H7 (cell line): ENCODE data around the gene PTPRH. TPM values are rescaled to one million over a fixed set of nuclear protein-coding genes. Genes with fewer than 3 reads are reported as not detected.

ENCODE experiments used
- DNase-seq: peaks from one replicate; pipeline ENCODE4 v3.0.0; 2012
- H3K27me3 ChIP-seq: 2 replicates; pipeline ENCODE4 v1.6.0; 2011; ENCODE audit warnings: mild to moderate bottlenecking, low read length; ENCODE audit not compliant: control insufficient read depth, insufficient read depth
- H3K36me3 ChIP-seq: replicated peaks from 2 replicates; pipeline ENCODE4 v1.5.1; 2011; ENCODE audit warnings: low read length; ENCODE audit not compliant: control insufficient read depth, insufficient read depth
- H3K4me3 ChIP-seq: 2 replicates; pipeline ENCODE4 v1.5.1; 2011; ENCODE audit warnings: low read depth, mild to moderate bottlenecking, control low read depth, low read length, moderate library complexity; ENCODE audit not compliant: insufficient read depth
- total RNA-seq: library from RNA; depleted of rRNA; stranded (reverse); fragments of >200 nt; shearing (Covaris generic); gene quantifications from 2 replicates; pipeline ENCODE4 v1.2.3, GENCODE V29; 2014

The PTPRH gene
- total RNA-seq, 1 experiment from 2014 or later, result 2.3 TPM

DNA sequence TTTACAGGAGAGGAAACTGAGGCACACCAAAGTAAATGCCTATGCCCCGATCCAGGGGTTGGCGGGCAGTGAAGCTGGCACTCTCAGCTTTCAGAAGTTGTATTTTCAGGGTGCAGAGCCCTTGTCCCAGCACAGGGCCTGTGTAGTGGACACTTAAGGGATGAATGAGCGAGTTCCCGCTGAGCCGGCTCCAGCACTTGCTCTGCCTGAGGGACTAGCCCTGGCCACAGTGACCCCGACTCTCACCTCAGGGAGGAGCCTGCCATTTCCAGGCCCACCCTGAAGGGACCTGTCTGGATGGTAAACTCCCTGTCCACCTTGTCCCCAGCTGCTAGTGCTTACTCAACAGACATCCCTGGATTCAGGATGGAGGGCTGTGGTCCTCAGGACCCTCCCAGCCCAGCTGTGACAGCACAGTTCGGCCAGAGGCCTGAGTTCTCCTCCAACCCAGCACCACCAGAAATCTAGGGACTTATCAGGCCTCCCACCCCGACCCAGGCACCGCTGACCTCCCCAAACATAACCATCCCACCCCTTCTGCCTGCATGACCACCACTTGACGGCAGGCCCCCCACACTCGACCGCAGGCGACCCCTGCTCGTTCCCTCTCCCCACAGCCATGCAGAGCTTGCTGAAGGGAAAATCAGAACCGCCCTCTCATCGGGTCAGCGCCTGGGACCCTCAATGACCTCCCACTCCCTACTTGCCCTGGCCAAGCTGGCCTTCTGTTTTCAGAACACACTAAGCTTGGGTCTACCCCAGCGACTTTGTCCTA, 41.1 kb upstream of the PTPRH start:
- Histone ChIP-seq H3K27me3 (no peaks in the 10 kb centered on the region), H3K4me3 (no peak overlapping the region), H3K36me3 (peaks cover 8% of the 10 kb centered on the region)
- no peak for DNase-seq

DNA sequence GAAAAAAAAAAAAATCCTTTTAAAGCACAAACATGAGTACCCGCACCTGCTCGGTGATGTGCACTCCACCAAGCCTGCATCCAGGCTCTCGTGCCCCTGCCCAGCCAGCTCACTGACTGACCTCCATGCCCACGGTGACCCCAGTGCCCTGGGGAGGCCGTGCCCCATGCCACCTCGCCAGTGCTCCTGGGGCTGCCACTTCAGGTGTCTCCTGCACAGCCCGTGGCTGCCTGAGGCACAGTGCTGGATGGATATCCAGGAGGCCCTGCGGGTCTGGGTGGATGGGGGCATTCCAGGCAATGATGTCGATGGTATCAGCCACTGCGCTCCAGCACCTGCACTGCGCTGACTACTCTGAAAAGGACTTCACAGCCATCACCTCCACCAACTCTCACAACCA, 40.5 kb upstream of the PTPRH start:
- Histone ChIP-seq H3K27me3 (no peaks in the 10 kb centered on the region), H3K36me3 (peaks cover 9% of the 10 kb centered on the region)

GRCh38 chr19:55248704-55249103, 39.4 kb upstream of the PTPRH start:
- no peak overlapping the region for H3K4me3 ChIP-seq
- peaks cover 15% of the 10 kb centered on the region for H3K36me3 ChIP-seq
- no peaks in the 10 kb centered on the region for H3K27me3 ChIP-seq
- DNase-seq, result no peak

More for the DNA sequence above, 40.5 kb upstream of the PTPRH start:
- DNase-seq, result no peak
- H3K4me3 ChIP-seq, result no peak overlapping the region

- peaks cover 17% of the 10 kb centered on the region for H3K36me3 ChIP-seq
- H3K27me3 ChIP-seq, result no peaks in the 10 kb centered on the region
- no peak for DNase-seq
- no peak overlapping the region for H3K4me3 ChIP-seq
Observed at GRCh38 chr19:55248166-55248675, 38.9 kb upstream of the PTPRH start.

GRCh38 chr19:55247621-55248099, 38.4 kb upstream of the PTPRH start:
- Histone ChIP-seq H3K36me3 (peaks cover 18% of the 10 kb centered on the region), H3K4me3 (no peak overlapping the region), H3K27me3 (no peaks in the 10 kb centered on the region)
- DNase-seq, result peak; percentile 66

GRCh38 chr19:55246462-55247451, 37.5 kb upstream of the PTPRH start:
- no peak overlapping the region for H3K4me3 ChIP-seq
- DNase-seq, result peak; percentile 56
- H3K27me3 ChIP-seq, result no peaks in the 10 kb centered on the region
- H3K36me3 ChIP-seq, result peaks cover 27% of the 10 kb centered on the region

GRCh38 chr19:55245236-55245904, 36.1 kb upstream of the PTPRH start:
- Histone ChIP-seq H3K4me3 (no peak overlapping the region), H3K27me3 (no peaks in the 10 kb centered on the region), H3K36me3 (peaks cover 32% of the 10 kb centered on the region)
- no peak for DNase-seq

GRCh38 chr19:55244004-55244680, 34.8 kb upstream of the PTPRH start:
- peaks cover 38% of the 10 kb centered on the region for H3K36me3 ChIP-seq
- no peak for DNase-seq
- H3K4me3 ChIP-seq, result no peak overlapping the region
- no peaks in the 10 kb centered on the region for H3K27me3 ChIP-seq

DNA sequence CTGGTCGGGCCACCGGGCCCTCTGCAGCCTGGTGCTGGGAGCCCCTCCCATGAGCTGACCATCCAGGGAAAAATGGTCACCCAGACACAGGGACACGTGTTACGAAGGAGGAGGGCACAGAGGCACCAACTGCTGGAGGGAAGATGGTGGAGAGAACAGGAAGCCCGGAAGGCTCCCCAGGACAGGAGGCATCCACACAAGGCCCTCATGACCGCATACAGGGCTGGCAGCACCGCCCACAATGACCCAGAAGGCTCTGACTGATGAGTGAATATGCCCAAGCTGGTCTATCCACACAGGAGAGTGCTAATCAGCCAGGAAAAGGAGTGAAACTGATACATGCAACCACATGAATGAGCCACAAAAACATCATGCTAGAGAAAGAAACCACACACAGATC, 33.2 kb upstream of the PTPRH start:
- DNase-seq, result no peak
- peaks cover 45% of the 10 kb centered on the region for H3K36me3 ChIP-seq
- no peak overlapping the region for H3K4me3 ChIP-seq
- no peaks in the 10 kb centered on the region for H3K27me3 ChIP-seq

- Histone ChIP-seq H3K36me3 (peaks cover 47% of the 10 kb centered on the region), H3K4me3 (no peak overlapping the region), H3K27me3 (no peaks in the 10 kb centered on the region)
- DNase-seq, result no peak
Observed at GRCh38 chr19:55241935-55242464, 32.7 kb upstream of the PTPRH start.

DNA sequence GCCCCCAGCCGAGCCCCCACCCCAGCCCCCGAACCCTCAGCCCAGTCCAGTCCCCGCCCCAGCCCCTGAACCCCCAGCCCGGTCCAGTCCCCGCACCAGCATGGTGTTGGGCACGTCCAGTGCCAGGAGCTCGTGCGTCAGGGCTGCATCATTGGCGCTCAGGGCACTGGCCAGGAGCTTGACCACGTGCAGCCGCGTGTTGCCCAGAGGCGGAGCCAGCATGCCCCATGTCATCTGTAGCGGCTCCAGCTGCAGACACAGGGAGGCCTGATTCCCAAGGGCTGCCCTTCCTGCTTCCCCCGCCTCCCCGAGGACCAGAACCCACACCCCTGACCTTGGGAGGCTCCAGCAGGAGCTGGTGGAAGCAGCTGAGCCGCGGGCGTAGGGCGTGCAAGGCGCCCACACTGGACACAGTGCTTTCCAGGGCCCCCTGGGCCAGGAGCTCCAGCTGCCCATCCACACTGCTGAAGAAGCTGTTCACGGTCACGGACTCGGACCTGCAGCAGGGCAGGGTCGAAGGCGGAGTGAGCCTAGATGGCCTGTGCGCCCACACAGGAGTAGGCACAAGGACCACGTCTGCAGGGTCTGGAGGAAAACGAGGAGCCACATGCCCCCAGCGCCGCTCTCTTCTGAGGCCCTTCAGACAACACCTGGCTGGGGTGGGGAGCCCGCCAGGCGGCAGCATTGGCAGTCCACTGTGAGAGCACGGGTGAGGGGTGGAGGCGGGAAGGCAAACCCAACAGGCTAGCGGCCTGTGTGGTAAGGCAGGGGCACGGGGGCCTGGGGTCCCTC, 32.0 kb upstream of the PTPRH start:
- DNase-seq, result no peak
- Histone ChIP-seq H3K27me3 (no peaks in the 10 kb centered on the region), H3K4me3 (no peak overlapping the region), H3K36me3 (peaks cover 50% of the 10 kb centered on the region)

DNA sequence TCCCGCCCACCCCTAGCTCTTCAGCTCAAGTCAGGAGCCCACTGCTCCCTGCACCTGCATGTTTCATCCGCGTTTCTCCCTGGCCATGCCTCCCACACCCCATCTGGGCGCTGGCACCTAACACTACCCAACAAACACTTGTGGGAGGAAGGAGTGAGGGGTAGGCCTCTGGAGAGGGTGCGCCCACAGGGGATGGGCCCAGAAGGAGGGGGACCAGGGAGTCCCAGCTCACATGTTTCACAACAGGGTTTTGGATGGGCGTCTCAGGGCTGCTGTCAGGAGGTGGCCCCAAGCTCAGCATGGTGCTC, 31.4 kb upstream of the PTPRH start:
- Histone ChIP-seq H3K4me3 (no peak overlapping the region), H3K36me3 (peaks cover 51% of the 10 kb centered on the region), H3K27me3 (no peaks in the 10 kb centered on the region)
- DNase-seq, result no peak

- H3K36me3 ChIP-seq, result peaks cover 49% of the 10 kb centered on the region
- H3K4me3 ChIP-seq, result no peak overlapping the region
- no peaks in the 10 kb centered on the region for H3K27me3 ChIP-seq
- DNase-seq, result no peak
Observed at GRCh38 chr19:55239004-55239403, 29.7 kb upstream of the PTPRH start.
